Natural killer cell (primary cell): Measurements from ENCODE around the gene PCYT1A. TPM values are rescaled to one million over a fixed set of nuclear protein-coding genes. Genes with fewer than 3 reads are reported as not detected.
A peak's percentile ranks its signal among the peaks of the same experiment; 100 is the strongest.
"Not testable (repeated sequence)": the region's sequence is repeated elsewhere in the genome, so short reads cannot be mapped to it uniquely, and the experiment has no call there.

ENCODE experiments used
- ATAC-seq, 3 donors: fragments of 150-1000 bp in 2 of 3; fragments of 200-7000 bp in 1 of 3; cut with Tn5 transposase; 1 replicate in 1 of 3; 2 replicates in 2 of 3; pipeline ENCODE4 v1.10.0; 2021; ENCODE audit warnings: mild to moderate bottlenecking in 2 of 3, moderate library complexity in 2 of 3
- DNase-seq, 2 donors: peaks; one replicate each; pipeline versions ENCODE4 v3.0.0 to v3.0.0-alpha.2; 2013 to 2021; ENCODE audit warnings: mixed read lengths in 1 of 2
- H3K27ac ChIP-seq: one replicate; pipeline ENCODE4 v1.5.1; 2013; ENCODE audit warnings: mild to moderate bottlenecking, low read length
- H3K27me3 ChIP-seq: one replicate; pipeline ENCODE4 v1.6.1; 2013; ENCODE audit warnings: low read length; ENCODE audit not compliant: control insufficient read depth, insufficient read depth
- H3K36me3 ChIP-seq: one replicate; pipeline ENCODE4 v1.6.1; 2013; ENCODE audit warnings: low read length; ENCODE audit not compliant: control insufficient read depth, insufficient read depth
- H3K4me1 ChIP-seq: one replicate; pipeline ENCODE4 v1.6.1; 2013; ENCODE audit warnings: low read length; ENCODE audit not compliant: control insufficient read depth, insufficient read depth
- H3K4me3 ChIP-seq: one replicate; pipeline ENCODE4 v1.5.1; 2013; ENCODE audit warnings: low read length
- H3K9me3 ChIP-seq: one replicate; pipeline ENCODE4 v1.6.1; 2013; ENCODE audit warnings: low read length; ENCODE audit not compliant: control insufficient read depth, insufficient read depth
- H3K27ac Mint-ChIP-seq, 2 donors: one replicate each; pipeline ENCODE4 v1.8.0; 2022; ENCODE audit warnings: mild to moderate bottlenecking in 2 of 2, mixed read lengths in 2 of 2, moderate library complexity in 1 of 2
- H3K27me3 Mint-ChIP-seq, 2 donors: one replicate each; pipeline ENCODE4 v1.8.0; 2022; ENCODE audit warnings: low read depth in 2 of 2, mixed read lengths in 2 of 2
- H3K36me3 Mint-ChIP-seq: one replicate; pipeline ENCODE4 v1.8.0; 2022; ENCODE audit warnings: mixed read lengths
- H3K4me1 Mint-ChIP-seq, 2 donors: one replicate each; pipeline ENCODE4 v1.8.0; 2022; ENCODE audit warnings: mixed read lengths in 2 of 2
- H3K4me3 Mint-ChIP-seq: one replicate; pipeline ENCODE4 v1.8.0; 2022; ENCODE audit warnings: mild to moderate bottlenecking, moderate library complexity, mixed read lengths
- H3K9me3 Mint-ChIP-seq, 2 donors: one replicate each; pipeline ENCODE4 v1.8.0; 2022; ENCODE audit warnings: mixed read lengths in 2 of 2
- CTCF ChIP-seq: fragments of 200-600 bp; IDR thresholded peaks from one replicate; pipeline ENCODE4 v1.8.0; 2022; ENCODE audit warnings: antibody characterized with exemption
- WGBS: methylation state at CpG from one replicate; pipeline ENCODE4 v1.1.7; 2013; ENCODE audit warnings: missing lambda C conversion rate; ENCODE audit not compliant: insufficient coverage; 5-methylcytosine and 5-hydroxymethylcytosine counted together
- intact Hi-C: fragments of 100-400 bp; cut with micrococcal nuclease; formaldehyde crosslinking; loops from one replicate; pipeline ENCODE4 v1.14.2; 2022
- total RNA-seq, 4 donors: library from RNA; stranded (reverse); fragments of 120-200 nt in 1 of 4; gene quantifications; one replicate each; pipeline versions ENCODE4 v1.2.3 to v1.2.4, GENCODE V29; 2013 to 2022

PCYT1A gene
- total RNA-seq, 3 donors from 2014 or later (not counting 1 experiment from before 2014, with no cell fraction given), result 105 to 123 (median 110) TPM

GRCh38 chr3:196184881-196185280, 102.6 kb downstream of the PCYT1A start:
- peaks cover 0 to 3% of the 10 kb centered on the region in 2 donors for H3K27me3 Mint-ChIP-seq
- Histone ChIP-seq H3K27ac (no peak overlapping the region), H3K36me3 (no peaks in the 10 kb centered on the region), H3K9me3 (no peaks in the 10 kb centered on the region), H3K4me1 (peaks cover 44% of the 10 kb centered on the region), H3K4me3 (no peak overlapping the region), H3K27me3 (no peaks in the 10 kb centered on the region)
- ATAC-seq, result no peak
- H3K4me1 Mint-ChIP-seq, result peaks cover 8 to 16% of the 10 kb centered on the region in 2 donors
- no peaks in the 10 kb centered on the region for H3K36me3 Mint-ChIP-seq
- H3K9me3 Mint-ChIP-seq, result no peaks in the 10 kb centered on the region
- no peak overlapping the region for H3K27ac Mint-ChIP-seq
- no peak overlapping the region for H3K4me3 Mint-ChIP-seq
- intact Hi-C loops, result no loop called here
- TF ChIP-seq CTCF, result no peak
- 94% methylated on average over 15 of the region's 15 CpGs for WGBS
- no peak for DNase-seq

GRCh38 chr3:196184169-196184432, 103.4 kb downstream of the PCYT1A start:
- H3K27ac ChIP-seq, H3K9me3 Mint-ChIP-seq, H3K27me3 ChIP-seq, H3K27me3 Mint-ChIP-seq, ATAC-seq, H3K9me3 ChIP-seq, H3K36me3 Mint-ChIP-seq, H3K4me3 Mint-ChIP-seq, H3K27ac Mint-ChIP-seq, intact Hi-C loops, DNase-seq, H3K4me3 ChIP-seq, H3K36me3 ChIP-seq: not testable (repeated sequence)
- H3K4me1 Mint-ChIP-seq, result peaks cover 16 to 24% of the 10 kb centered on the region in 2 donors
- peaks cover 51% of the 10 kb centered on the region for H3K4me1 ChIP-seq
- 91% methylated on average over 4 of the region's 4 CpGs for WGBS

GRCh38 chr3:196181127-196181546, 106.4 kb downstream of the PCYT1A start:
- ATAC-seq, result no peak
- no peak for DNase-seq
- Mint-ChIP-seq H3K4me1 (peaks cover 17 to 19% of the 10 kb centered on the region in 2 donors), H3K36me3 (no peaks in the 10 kb centered on the region), H3K4me3 (no peak overlapping the region), H3K27ac (peak overlapping the region in 1 of 2 donors; percentile 75), H3K27me3 (peaks cover 0 to 3% of the 10 kb centered on the region in 2 donors), H3K9me3 (no peaks in the 10 kb centered on the region)
- Histone ChIP-seq H3K9me3 (no peaks in the 10 kb centered on the region), H3K36me3 (no peaks in the 10 kb centered on the region), H3K27me3 (no peaks in the 10 kb centered on the region), H3K4me3 (no peak overlapping the region), H3K27ac (peak overlapping the region; percentile 13), H3K4me1 (peaks cover 42% of the 10 kb centered on the region)
- 79% methylated on average over 10 of the region's 10 CpGs for WGBS
- TF ChIP-seq CTCF, result no peak
- intact Hi-C loops, result no loop called here

- Mint-ChIP-seq H3K4me1 (peaks cover 17 to 19% of the 10 kb centered on the region in 2 donors), H3K27me3 (peaks cover 0 to 3% of the 10 kb centered on the region in 2 donors), H3K27ac (peak overlapping the region in 1 of 2 donors; percentile 88), H3K36me3 (no peaks in the 10 kb centered on the region), H3K4me3 (no peak overlapping the region), H3K9me3 (no peaks in the 10 kb centered on the region)
- peaks cover 42% of the 10 kb centered on the region for H3K4me1 ChIP-seq
- H3K27ac ChIP-seq, result peak overlapping the region; percentile 73
- no peak for TF ChIP-seq CTCF
- intact Hi-C loops, result no loop called here
- H3K4me3 ChIP-seq, result no peak overlapping the region
- ATAC-seq (no peak), DNase-seq (no peak)
- whole genome bisulfite sequencing, result 84% methylated on average over 9 of the region's 9 CpGs
- H3K36me3 ChIP-seq, result no peaks in the 10 kb centered on the region
- no peaks in the 10 kb centered on the region for H3K9me3 ChIP-seq
- H3K27me3 ChIP-seq, result no peaks in the 10 kb centered on the region
Measured at GRCh38 chr3:196180346-196180745, 107.2 kb downstream of the PCYT1A start.

Other genes starting within 250 kb of the PCYT1A start
- 100 to 1,000 TPM in 1 of 3 donors, 10 to 100 TPM in 2; 74.3 to 111 (median 78.3) TPM for gene TFRC, start 205.6 kb downstream of the PCYT1A start, total RNA-seq
- not detected for gene ZDHHC19, start 76.3 kb downstream of the PCYT1A start, total RNA-seq
- not detected for gene SLC51A, start 71.2 kb downstream of the PCYT1A start, total RNA-seq
- gene DYNLT2B, start 30.5 kb upstream of the PCYT1A start, total RNA-seq, result 1 to 10 TPM; 3.6 to 7.3 (median 5.4) TPM
- 1 to 10 TPM; 3.2 to 8.0 (median 7.1) TPM for gene TM4SF19, start 50.7 kb upstream of the PCYT1A start, total RNA-seq
- 10 to 100 TPM; 82.0 to 97.2 (median 82.4) TPM for gene UBXN7, start 144.7 kb upstream of the PCYT1A start, total RNA-seq
- gene RNF168, start 216.0 kb upstream of the PCYT1A start, total RNA-seq, result 10 to 100 TPM; 34.5 to 45.0 (median 42.0) TPM
- not detected for gene SMCO1, start 227.6 kb upstream of the PCYT1A start, total RNA-seq